HepG2 (cell line): Measurements from ENCODE around the gene GUCY1A2. TPM values are rescaled to one million over a fixed set of nuclear protein-coding genes. Genes with fewer than 3 reads are reported as not detected.

Experiments
- ATAC-seq: fragments of 200-7000 bp; cut with Tn5 transposase; 3 replicates; pipeline ENCODE4 v1.9.1; 2020; ENCODE audit warnings: mild to moderate bottlenecking, moderate library complexity
- BruUV-seq: library from RNA; stranded (reverse); fragments of 400-500 nt; replicated peaks from 2 replicates; lab custom pipeline; 2021; lab: Mats Ljungman, UMichigan
- CTCF ChIA-PET: fragments of 300-600 bp; formaldehyde crosslinking; extraction: SDS; loops from one replicate; lab custom pipeline; 2021; ENCODE audit warnings: low total read pairs, inconsistent platforms, low intra/inter-chr PET ratio; lab: Yijun Ruan, JAX
- POLR2A ChIA-PET: fragments of 350-600 bp; sonication (Branson Sonifier 250); formaldehyde crosslinking; loops from one replicate; lab custom pipeline; 2020; ENCODE audit warnings: antibody characterized with exemption, inconsistent platforms; lab: Yijun Ruan, JAX
- DNase-seq: peaks from one replicate; pipeline ENCODE4 v3.0.0-alpha.2; 2015; ENCODE audit warnings: low spot score
- FAIRE-seq: peaks from 3 replicates; lab custom pipeline; 2011; peaks lifted over from hg19 to GRCh38; lab: Jason Lieb, UNC
- H2AFZ ChIP-seq: one replicate; pipeline ENCODE4 v1.6.1; 2011; ENCODE audit warnings: low read length, inconsistent platforms
- H3K27ac ChIP-seq: fragments of 300-600 bp; 3 replicates; pipeline ENCODE4 v1.8.0; 2011; ENCODE audit warnings: mixed run types, mild to moderate bottlenecking, mixed read lengths, low read length, inconsistent platforms; ENCODE audit not compliant: insufficient read depth; ENCODE audit errors: extremely low read length
- H3K27me3 ChIP-seq, 2 experiments: fragments of 200-600 bp in 1 of 2; 2 replicates in 1 of 2; 3 replicates in 1 of 2; pipeline versions ENCODE4 v1.6.0 to v1.8.0; 2011; ENCODE audit warnings: low read length in 2 of 2, mild to moderate bottlenecking in 2 of 2, moderate library complexity in 2 of 2, inconsistent platforms in 1 of 2; ENCODE audit not compliant: insufficient read depth in 2 of 2, control insufficient read depth in 1 of 2
- H3K36me3 ChIP-seq, 2 experiments: fragments of 200-600 bp in 1 of 2; replicated peaks in 1 of 2; 2 replicates in 1 of 2; 3 replicates in 1 of 2; pipeline versions ENCODE4 v1.5.1 to v1.8.0; 2011; ENCODE audit warnings: low read length in 2 of 2, inconsistent platforms in 1 of 2; ENCODE audit not compliant: insufficient read depth in 2 of 2, control insufficient read depth in 1 of 2
- H3K4me1 ChIP-seq: 2 replicates; pipeline ENCODE4 v1.5.1; 2012; ENCODE audit warnings: low read length, inconsistent platforms; ENCODE audit not compliant: insufficient read depth
- H3K4me2 ChIP-seq: 2 replicates; pipeline ENCODE4 v1.6.0; 2011; ENCODE audit warnings: low read depth, low read length, inconsistent platforms
- H3K4me3 ChIP-seq, 3 experiments: fragments of 200-600 bp in 1 of 3; sonication (generic), shearing (Covaris generic) in 1 of 3; replicated peaks in 1 of 3; 2 replicates each; pipeline ENCODE4 v1.5.1; 2011 to 2016; ENCODE audit warnings: low read length in 3 of 3, inconsistent platforms in 2 of 3, low read depth in 2 of 3, mild to moderate bottlenecking in 2 of 3, control low read depth in 1 of 3, mixed read lengths in 1 of 3; ENCODE audit not compliant: insufficient read depth in 1 of 3
- H3K79me2 ChIP-seq: one replicate; pipeline ENCODE4 v1.6.1; 2011; ENCODE audit warnings: low read length, inconsistent platforms; ENCODE audit not compliant: insufficient read depth
- H3K9ac ChIP-seq: 2 replicates; pipeline ENCODE4 v1.6.0; 2011; ENCODE audit warnings: mild to moderate bottlenecking, low read depth, low read length, inconsistent platforms; ENCODE audit not compliant: insufficient read depth
- H3K9me3 ChIP-seq: 2 replicates; pipeline ENCODE4 v1.5.1; 2012; ENCODE audit warnings: mild to moderate bottlenecking, low read length
- H4K20me1 ChIP-seq: 2 replicates; pipeline ENCODE4 v1.6.0; 2011; ENCODE audit warnings: inconsistent platforms, mild to moderate bottlenecking, low read length, moderate library complexity; ENCODE audit not compliant: insufficient read depth
- ARNT ChIP-seq: fragments of 450-650 bp; IDR thresholded peaks from 2 replicates; pipeline ENCODE4 v1.6.1; 2017
- ELF1 ChIP-seq: sonication (generic); formaldehyde crosslinking; IDR thresholded peaks from 2 replicates; pipeline ENCODE4 v1.4.0; 2020; ENCODE audit warnings: missing genetic modification reagents
- EP300 ChIP-seq, 3 experiments: sonication (generic) in 1 of 3; formaldehyde crosslinking in 1 of 3; IDR thresholded peaks; 2 replicates each; pipeline versions ENCODE4 v1.5.1 to v1.6.1; 2011 to 2020; ENCODE audit warnings: low read depth in 2 of 3, low read length in 2 of 3, borderline replicate concordance in 1 of 3, improper control_type of control experiment in 1 of 3, mild to moderate bottlenecking in 1 of 3, missing genetic modification reagents in 1 of 3, moderate library complexity in 1 of 3
- FOSL1 ChIP-seq: sonication (generic); formaldehyde crosslinking; IDR thresholded peaks from 2 replicates; pipeline ENCODE4 v1.9.0; 2021; ENCODE audit warnings: missing genetic modification reagents, borderline replicate concordance
- MED8 ChIP-seq: sonication (generic); formaldehyde crosslinking; IDR thresholded peaks from 2 replicates; pipeline ENCODE4 v1.8.1; 2023; ENCODE audit warnings: mild to moderate bottlenecking, missing genetic modification reagents; ENCODE audit not compliant: insufficient replicate concordance
- MTF2 ChIP-seq: sonication (generic); formaldehyde crosslinking; IDR thresholded peaks from 2 replicates; pipeline ENCODE4 v1.5.0; 2020; ENCODE audit warnings: missing genetic modification reagents, borderline replicate concordance
- RERE ChIP-seq: IDR thresholded peaks from 2 replicates; pipeline ENCODE4 v1.6.1; 2016; ENCODE audit warnings: low read depth, missing genetic modification reagents, missing compliant biosample characterization
- RNF2 ChIP-seq: fragments of 450-650 bp; conservative IDR thresholded peaks from 2 replicates; pipeline ENCODE4 v1.6.1; 2016; ENCODE audit warnings: low read depth
- SP1 ChIP-seq, 2 experiments: fragments of 450-650 bp in 1 of 2; sonication (generic) in 1 of 2; formaldehyde crosslinking in 1 of 2; IDR thresholded peaks; 2 replicates each; pipeline versions ENCODE4 v1.4.0 to v1.6.1; 2016 to 2020; ENCODE audit warnings: missing genetic modification reagents in 1 of 2
- SP5 ChIP-seq: IDR thresholded peaks from 2 replicates; pipeline ENCODE4 v1.6.1; 2016; ENCODE audit warnings: low read depth, borderline replicate concordance
- SRSF4 ChIP-seq: fragments of 200-400 bp; formaldehyde crosslinking; IDR thresholded peaks from one replicate; pipeline ENCODE4 v1.6.1; 2018; ENCODE audit warnings: mild to moderate bottlenecking, low read depth, low read length, moderate library complexity; ENCODE audit not compliant: poor library complexity, severe bottlenecking
- TOE1 ChIP-seq: sonication (generic); formaldehyde crosslinking; IDR thresholded peaks from 2 replicates; pipeline ENCODE4 v1.4.0; 2020; ENCODE audit warnings: mild to moderate bottlenecking, missing genetic modification reagents
- ZNF703 ChIP-seq: sonication (generic); formaldehyde crosslinking; IDR thresholded peaks from 2 replicates; pipeline ENCODE4 v1.5.1; 2020; ENCODE audit warnings: missing genetic modification reagents, mild to moderate bottlenecking, moderate library complexity, borderline replicate concordance
- ZNF816 ChIP-seq: sonication (generic); formaldehyde crosslinking; IDR thresholded peaks from 2 replicates; pipeline ENCODE4 v1.8.0; 2022; ENCODE audit warnings: missing genetic modification reagents, mild to moderate bottlenecking, borderline replicate concordance
- ZNF878 ChIP-seq: sonication (generic); formaldehyde crosslinking; IDR thresholded peaks from 2 replicates; pipeline ENCODE4 v1.8.1; 2023; ENCODE audit warnings: mild to moderate bottlenecking, missing genetic modification reagents, moderate library complexity
- WGBS: methylation state at CpG from one replicate; pipeline ENCODE4 v1.1.6; 2017; ENCODE audit warnings: low lambda C conversion rate; 5-methylcytosine and 5-hydroxymethylcytosine counted together
- in situ Hi-C: cut with HindIII; loops from 2 replicates; pipeline ENCODE4 v1.10.0; 2017; ENCODE audit warnings: low pct_unique_long_range_greater_than_20kb; ENCODE audit not compliant: extremely low pct_ligation_motif_present
- intact Hi-C: fragments of 100-400 bp; cut with micrococcal nuclease; formaldehyde crosslinking; loops from one replicate; pipeline ENCODE4 v1.10.0; 2022; ENCODE audit not compliant: unreplicated experiment
- polyA plus RNA-seq, 8 experiments: library from polyadenylated mRNA; depleted of rRNA in 3 of 8; stranded (reverse) in 7 of 8; unstranded in 1 of 8; fragments of >200 nt; fragmentation: Illumina TruSeq in 4 of 8; extraction: Trizol in 4 of 8; gene quantifications; 2 replicates each; pipeline versions ENCODE4 v1.2.1 to v1.2.3, GENCODE V29; 2011 to 2016; ENCODE audit warnings: low read depth in 4 of 8, missing spikeins in 1 of 8, mixed read lengths in 1 of 8; ENCODE audit not compliant: insufficient read depth in 1 of 8
- total RNA-seq, 5 experiments: library from RNA; depleted of rRNA; stranded (reverse); fragments of >200 nt; fragmentation: Illumina TruSeq; extraction: Trizol; gene quantifications; 2 replicates each; pipeline ENCODE4 v1.2.3, GENCODE V29; 2016; ENCODE audit warnings: low read depth in 1 of 5
- TF ChIP-seq, protein P1 (sequence below): sonication (generic); formaldehyde crosslinking; IDR thresholded peaks from 2 replicates; pipeline ENCODE4 v1.4.0; 2020; ENCODE audit warnings: missing genetic modification reagents, mild to moderate bottlenecking, borderline replicate concordance
- TF ChIP-seq, protein P2 (sequence below): sonication (generic); formaldehyde crosslinking; IDR thresholded peaks from 2 replicates; pipeline ENCODE4 v1.5.0; 2020; ENCODE audit warnings: mild to moderate bottlenecking, missing genetic modification reagents

The GUCY1A2 gene
- total and polyA plus RNA-seq, 2 of the 13 experiments (the other 11 are each of a cell fraction or from before 2014, with no cell fraction given) = 0.01 to 0.07 TPM

- no peak for ATAC-seq
- no TSS peak for BruUV-seq
- Histone ChIP-seq H3K27ac (no peak overlapping the region), H3K9ac (no peak overlapping the region), H3K4me3 (no peak overlapping the region), H3K79me2 (no peaks in the 10 kb centered on the region), H3K4me2 (no peak overlapping the region), H2AFZ (no peak overlapping the region), H3K4me1 (no peaks in the 10 kb centered on the region), H3K9me3 (peaks cover 32% of the 10 kb centered on the region), H3K27me3 (no peaks in the 10 kb centered on the region), H3K36me3 (no peaks in the 10 kb centered on the region), H4K20me1 (no peaks in the 10 kb centered on the region)
- no peak for FAIRE-seq
- in situ Hi-C loops (no loop called here), intact Hi-C loops (no loop called here)
- POLR2A ChIA-PET = no interaction called here
- 0% methylated on average over 3 of the region's 3 CpGs for WGBS
- DNase-seq = no peak
- TF ChIP-seq RNF2 = no peak
- no peak for TF ChIP-seq ZNF878
- TF ChIP-seq ZNF816 (CRISPR knock-in tag) = no peak
- no peak for TF ChIP-seq SP5 (CRISPR knock-in tag)
- TF ChIP-seq RERE = no peak
- TF ChIP-seq, protein P1, sequence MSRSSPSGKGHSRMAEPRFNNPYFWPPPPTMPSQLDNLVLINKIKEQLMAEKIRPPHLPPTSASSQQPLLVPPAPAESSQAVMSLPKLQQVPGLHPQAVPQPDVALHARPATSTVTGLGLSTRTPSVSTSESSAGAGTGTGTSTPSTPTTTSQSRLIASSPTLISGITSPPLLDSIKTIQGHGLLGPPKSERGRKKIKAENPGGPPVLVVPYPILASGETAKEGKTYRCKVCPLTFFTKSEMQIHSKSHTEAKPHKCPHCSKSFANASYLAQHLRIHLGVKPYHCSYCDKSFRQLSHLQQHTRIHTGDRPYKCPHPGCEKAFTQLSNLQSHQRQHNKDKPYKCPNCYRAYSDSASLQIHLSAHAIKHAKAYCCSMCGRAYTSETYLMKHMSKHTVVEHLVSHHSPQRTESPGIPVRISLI = no peak
- no peak for TF ChIP-seq MTF2
- TF ChIP-seq, protein P2, sequence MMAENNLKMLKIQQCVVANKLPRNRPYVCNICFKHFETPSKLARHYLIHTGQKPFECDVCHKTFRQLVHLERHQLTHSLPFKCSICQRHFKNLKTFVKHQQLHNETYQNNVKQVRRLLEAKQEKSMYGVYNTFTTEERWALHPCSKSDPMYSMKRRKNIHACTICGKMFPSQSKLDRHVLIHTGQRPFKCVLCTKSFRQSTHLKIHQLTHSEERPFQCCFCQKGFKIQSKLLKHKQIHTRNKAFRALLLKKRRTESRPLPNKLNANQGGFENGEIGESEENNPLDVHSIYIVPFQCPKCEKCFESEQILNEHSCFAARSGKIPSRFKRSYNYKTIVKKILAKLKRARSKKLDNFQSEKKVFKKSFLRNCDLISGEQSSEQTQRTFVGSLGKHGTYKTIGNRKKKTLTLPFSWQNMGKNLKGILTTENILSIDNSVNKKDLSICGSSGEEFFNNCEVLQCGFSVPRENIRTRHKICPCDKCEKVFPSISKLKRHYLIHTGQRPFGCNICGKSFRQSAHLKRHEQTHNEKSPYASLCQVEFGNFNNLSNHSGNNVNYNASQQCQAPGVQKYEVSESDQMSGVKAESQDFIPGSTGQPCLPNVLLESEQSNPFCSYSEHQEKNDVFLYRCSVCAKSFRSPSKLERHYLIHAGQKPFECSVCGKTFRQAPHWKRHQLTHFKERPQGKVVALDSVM (CRISPR knock-in tag) = no peak
- no peak for TF ChIP-seq ZNF703
- TF ChIP-seq ARNT = no peak
- TF ChIP-seq SP1 (IDR thresholded peaks at IDR 0.05) = no peak
- TF ChIP-seq SP1 (CRISPR knock-in tag; IDR thresholded peaks at IDR 0.05) = no peak
- no peak for TF ChIP-seq TOE1 (CRISPR knock-in tag)
- TF ChIP-seq ELF1 (CRISPR knock-in tag) = no peak
- TF ChIP-seq MED8 (CRISPR knock-in tag) = no peak
- no peak for TF ChIP-seq FOSL1 (CRISPR knock-in tag)
- no peak for TF ChIP-seq SRSF4
- no peak for TF ChIP-seq EP300 (IDR thresholded peaks at IDR 0.05; ENCODE audit: low read depth in 2 of 2, low read length in 2 of 2)
- no peak for TF ChIP-seq EP300 (CRISPR knock-in tag; IDR thresholded peaks at IDR 0.05; ENCODE audit: borderline replicate concordance)
- CTCF ChIA-PET = no interaction called here
These were observed 228.9 kb downstream of the GUCY1A2 start for GRCh38 chr11:106789406-106789805.
